GM19099 (cell line): ENCODE data around the gene PCARE.

Experiments
- POLR2A ChIP-seq: IDR thresholded peaks from 3 replicates; pipeline ENCODE4 v1.6.1; 2011; ENCODE audit warnings: low read depth; ENCODE audit not compliant: insufficient read length; ENCODE audit errors: extremely low read depth

The PCARE gene

GRCh38 chr2:29106980-29107388 lies 32.7 kb upstream of the PCARE start:
- TF ChIP-seq POLR2A: no peak

GRCh38 chr2:29106256-29106655 lies 31.9 kb upstream of the PCARE start:
- TF ChIP-seq POLR2A: no peak

GRCh38 chr2:29105375-29105774 lies 31.1 kb upstream of the PCARE start:
- no peak for TF ChIP-seq POLR2A

- no peak for TF ChIP-seq POLR2A
These were observed 30.4 kb upstream of the PCARE start for GRCh38 chr2:29104688-29105087.

- TF ChIP-seq POLR2A: no peak
These were observed 26.2 kb upstream of the PCARE start for GRCh38 chr2:29100564-29100963.

GRCh38 chr2:29097569-29097968 lies 23.2 kb upstream of the PCARE start:
- no peak for TF ChIP-seq POLR2A

- no peak for TF ChIP-seq POLR2A
These were observed 22.6 kb upstream of the PCARE start for GRCh38 chr2:29096969-29097368.

GRCh38 chr2:29084554-29084953 lies 10.2 kb upstream of the PCARE start:
- TF ChIP-seq POLR2A: no peak

GRCh38 chr2:29082804-29083495 lies 8.6 kb upstream of the PCARE start:
- TF ChIP-seq POLR2A: no peak

GRCh38 chr2:29080886-29081743 lies 6.8 kb upstream of the PCARE start:
- TF ChIP-seq POLR2A: no peak

- TF ChIP-seq POLR2A: no peak
These were observed 5.6 kb upstream of the PCARE start for GRCh38 chr2:29079887-29080286.

- TF ChIP-seq POLR2A: no peak
These were observed 1.8 kb upstream of the PCARE start for GRCh38 chr2:29075894-29076705.

- no peak for TF ChIP-seq POLR2A
These were observed 390 bp downstream of the PCARE start for GRCh38 chr2:29073933-29074332.

- TF ChIP-seq POLR2A: no peak
These were observed 1.2 kb downstream of the PCARE start for GRCh38 chr2:29072971-29073725.

GRCh38 chr2:29072251-29072650 lies 2.1 kb downstream of the PCARE start:
- no peak for TF ChIP-seq POLR2A
